ENCODE measurements around the gene PRR5L.

DNA sequence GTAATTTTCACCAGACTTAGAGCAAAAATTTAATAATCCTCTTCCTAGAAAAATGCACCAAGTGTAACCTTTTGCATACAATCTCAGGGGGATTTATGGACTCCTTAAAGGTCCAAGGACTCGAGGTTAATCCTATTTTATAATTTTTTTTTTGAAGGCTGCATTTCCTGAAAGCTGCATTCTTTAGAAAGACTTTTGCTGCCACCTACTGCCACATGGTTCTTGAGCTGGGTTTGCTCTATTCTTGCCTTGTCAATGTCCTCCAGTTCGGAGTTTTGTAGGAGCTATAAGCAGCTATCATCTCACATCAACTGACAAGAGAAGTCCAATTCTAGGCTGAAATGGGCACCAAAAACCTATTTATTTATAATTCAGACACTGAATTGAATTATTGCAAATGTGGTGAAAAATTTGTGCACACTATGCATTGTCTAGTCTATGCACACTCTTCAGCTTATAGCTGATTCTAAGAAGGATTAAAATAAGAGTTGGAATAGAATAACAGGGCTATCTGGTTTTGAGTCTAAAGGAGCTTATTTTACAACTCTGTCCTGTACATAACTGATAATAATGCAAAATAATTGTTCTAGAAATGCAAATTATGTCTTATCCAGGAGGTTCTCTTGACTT lies 182.7 kb downstream of the PRR5L start:
- TF ChIP-seq, protein P1, sequence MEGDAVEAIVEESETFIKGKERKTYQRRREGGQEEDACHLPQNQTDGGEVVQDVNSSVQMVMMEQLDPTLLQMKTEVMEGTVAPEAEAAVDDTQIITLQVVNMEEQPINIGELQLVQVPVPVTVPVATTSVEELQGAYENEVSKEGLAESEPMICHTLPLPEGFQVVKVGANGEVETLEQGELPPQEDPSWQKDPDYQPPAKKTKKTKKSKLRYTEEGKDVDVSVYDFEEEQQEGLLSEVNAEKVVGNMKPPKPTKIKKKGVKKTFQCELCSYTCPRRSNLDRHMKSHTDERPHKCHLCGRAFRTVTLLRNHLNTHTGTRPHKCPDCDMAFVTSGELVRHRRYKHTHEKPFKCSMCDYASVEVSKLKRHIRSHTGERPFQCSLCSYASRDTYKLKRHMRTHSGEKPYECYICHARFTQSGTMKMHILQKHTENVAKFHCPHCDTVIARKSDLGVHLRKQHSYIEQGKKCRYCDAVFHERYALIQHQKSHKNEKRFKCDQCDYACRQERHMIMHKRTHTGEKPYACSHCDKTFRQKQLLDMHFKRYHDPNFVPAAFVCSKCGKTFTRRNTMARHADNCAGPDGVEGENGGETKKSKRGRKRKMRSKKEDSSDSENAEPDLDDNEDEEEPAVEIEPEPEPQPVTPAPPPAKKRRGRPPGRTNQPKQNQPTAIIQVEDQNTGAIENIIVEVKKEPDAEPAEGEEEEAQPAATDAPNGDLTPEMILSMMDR (IDR thresholded peaks at IDR 0.05; ENCODE audit: low read length): peak; percentile 30
- TF ChIP-seq EZH2phosphoT487 (IDR thresholded peaks at IDR 0.05; ENCODE audit: low read length): no peak

Measured in MM.1S (cell line).